Ureter (tissue), 1 donor: ENCODE data around the gene PKNOX2. TPM values are rescaled to one million over a fixed set of nuclear protein-coding genes. Genes with fewer than 3 reads are reported as not detected.

ENCODE experiments used
- DNase-seq: peaks from one replicate; pipeline ENCODE4 v3.0.0-alpha.2; 2020; ENCODE audit warnings: low spot score
- total RNA-seq: library from RNA; stranded (reverse); gene quantifications from one replicate; pipeline ENCODE4 v1.2.4, GENCODE V29; 2023
- donor health status: DM: yes; HTN: yes; CAD: no.

Gene PKNOX2
- total RNA-seq, 1 donor from 2014 or later, result 7.3 TPM

- no peak for DNase-seq
These were observed 149.0 kb downstream of the PKNOX2 start for GRCh38 chr11:125313271-125314219.

- no peak for DNase-seq
These were observed 149.9 kb downstream of the PKNOX2 start for GRCh38 chr11:125314276-125315078.

- DNase-seq, result no peak
These were observed 150.7 kb downstream of the PKNOX2 start for GRCh38 chr11:125315079-125315740.

GRCh38 chr11:125317416-125317815 is 152.9 kb downstream of the PKNOX2 start:
- no peak for DNase-seq

GRCh38 chr11:125319649-125320048 is 155.1 kb downstream of the PKNOX2 start:
- DNase-seq, result no peak

- no peak for DNase-seq
These were observed 156.0 kb downstream of the PKNOX2 start for GRCh38 chr11:125320347-125321076.

GRCh38 chr11:125322289-125322688 is 157.7 kb downstream of the PKNOX2 start:
- DNase-seq, result no peak

GRCh38 chr11:125325196-125325595 is 160.6 kb downstream of the PKNOX2 start:
- DNase-seq, result no peak

GRCh38 chr11:125326126-125326525 is 161.6 kb downstream of the PKNOX2 start:
- DNase-seq, result no peak

- no peak for DNase-seq
These were observed 163.1 kb downstream of the PKNOX2 start for GRCh38 chr11:125327518-125328224.

GRCh38 chr11:125328225-125328580 is 163.7 kb downstream of the PKNOX2 start:
- no peak for DNase-seq

GRCh38 chr11:125329786-125330185 is 165.2 kb downstream of the PKNOX2 start:
- no peak for DNase-seq

- DNase-seq, result no peak
These were observed 166.1 kb downstream of the PKNOX2 start for GRCh38 chr11:125330462-125331325.

- no peak for DNase-seq
These were observed 166.9 kb downstream of the PKNOX2 start for GRCh38 chr11:125331357-125332035.

GRCh38 chr11:125332821-125333220 is 168.3 kb downstream of the PKNOX2 start:
- DNase-seq, result no peak

GRCh38 chr11:125333354-125334073 is 169.0 kb downstream of the PKNOX2 start:
- DNase-seq, result no peak

GRCh38 chr11:125335106-125335505 is 170.6 kb downstream of the PKNOX2 start:
- DNase-seq, result no peak
